Tibial artery (tissue), 4 donors: Measurements from ENCODE around the gene DENND1C.

ENCODE experiments used
- DNase-seq, 2 donors: peaks; one replicate each; pipeline ENCODE4 v3.0.0-alpha.2; 2019
- H3K27ac ChIP-seq, 2 donors: fragments of 200-600 bp; sonication (generic) in 1 of 2; 1 replicate in 1 of 2; 2 replicates in 1 of 2; pipeline ENCODE4 v1.5.1; 2018 to 2019; ENCODE audit warnings: mild to moderate bottlenecking in 1 of 2
- H3K27me3 ChIP-seq, 2 donors: fragments of 200-600 bp; sonication (generic) in 1 of 2; one replicate each; pipeline versions ENCODE4 v1.5.1 to v1.6.0; 2016 to 2019
- H3K36me3 ChIP-seq, 3 donors: fragments of 200-600 bp; sonication (generic) in 2 of 3; one replicate each; pipeline ENCODE4 v1.5.1; 2016 to 2019; ENCODE audit warnings: mild to moderate bottlenecking in 2 of 3
- H3K4me1 ChIP-seq, 4 donors: fragments of 200-600 bp; sonication (generic) in 2 of 4; 1 replicate in 3 of 4; 2 replicates in 1 of 4; pipeline ENCODE4 v1.5.1; 2016 to 2019
- H3K4me3 ChIP-seq, 2 donors: fragments of 200-600 bp; sonication (generic) in 1 of 2; 1 replicate in 1 of 2; 2 replicates in 1 of 2; pipeline ENCODE4 v1.5.1; 2018 to 2019; ENCODE audit warnings: mild to moderate bottlenecking in 2 of 2
- H3K9me3 ChIP-seq, 3 donors: fragments of 200-600 bp; sonication (generic) in 1 of 3; one replicate each; pipeline ENCODE4 v1.5.1; 2016 to 2019
- intact Hi-C: fragments of 100-400 bp; cut with DNase I; formaldehyde crosslinking; loops from one replicate; pipeline ENCODE4 v1.15.0; 2023; ENCODE audit warnings: low total_unique reads
- TF ChIP-seq, protein P1 (sequence below), 2 experiments: fragments of 200-600 bp in 1 of 2; fragments of 450-650 bp in 1 of 2; IDR thresholded peaks; one replicate each; pipeline ENCODE4 v1.5.1; 2017 to 2019; ENCODE audit warnings: antibody characterized with exemption in 2 of 2, mild to moderate bottlenecking in 1 of 2, moderate library complexity in 1 of 2

Gene DENND1C

DNA sequence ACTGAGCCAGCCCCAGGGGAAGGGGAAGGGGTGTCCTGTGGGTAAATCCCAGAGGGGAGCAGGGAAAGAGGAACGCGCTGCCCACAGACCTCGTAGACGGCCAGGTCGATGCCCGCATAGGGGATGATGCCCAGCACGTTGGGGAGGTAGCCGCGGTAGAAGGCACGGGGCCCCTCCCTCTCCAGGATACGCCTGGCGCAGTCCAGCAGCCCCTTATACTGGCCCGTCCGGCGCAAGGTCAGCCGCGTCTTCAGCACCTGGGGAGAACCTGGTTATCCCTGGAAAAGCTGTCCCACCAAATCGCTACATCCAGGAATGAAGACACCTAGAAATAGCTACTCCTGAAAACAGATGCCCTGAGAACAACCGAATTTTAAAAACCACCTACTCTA lies 29.4 kb downstream of the DENND1C start:
- H3K4me1 ChIP-seq = no peaks in the 10 kb centered on the region
- peaks cover 29 to 81% (median 55%) of the 10 kb centered on the region in 3 donors for H3K36me3 ChIP-seq
- intact Hi-C loops = no loop called here
- H3K27me3 ChIP-seq = no peaks in the 10 kb centered on the region
- TF ChIP-seq, protein P1, sequence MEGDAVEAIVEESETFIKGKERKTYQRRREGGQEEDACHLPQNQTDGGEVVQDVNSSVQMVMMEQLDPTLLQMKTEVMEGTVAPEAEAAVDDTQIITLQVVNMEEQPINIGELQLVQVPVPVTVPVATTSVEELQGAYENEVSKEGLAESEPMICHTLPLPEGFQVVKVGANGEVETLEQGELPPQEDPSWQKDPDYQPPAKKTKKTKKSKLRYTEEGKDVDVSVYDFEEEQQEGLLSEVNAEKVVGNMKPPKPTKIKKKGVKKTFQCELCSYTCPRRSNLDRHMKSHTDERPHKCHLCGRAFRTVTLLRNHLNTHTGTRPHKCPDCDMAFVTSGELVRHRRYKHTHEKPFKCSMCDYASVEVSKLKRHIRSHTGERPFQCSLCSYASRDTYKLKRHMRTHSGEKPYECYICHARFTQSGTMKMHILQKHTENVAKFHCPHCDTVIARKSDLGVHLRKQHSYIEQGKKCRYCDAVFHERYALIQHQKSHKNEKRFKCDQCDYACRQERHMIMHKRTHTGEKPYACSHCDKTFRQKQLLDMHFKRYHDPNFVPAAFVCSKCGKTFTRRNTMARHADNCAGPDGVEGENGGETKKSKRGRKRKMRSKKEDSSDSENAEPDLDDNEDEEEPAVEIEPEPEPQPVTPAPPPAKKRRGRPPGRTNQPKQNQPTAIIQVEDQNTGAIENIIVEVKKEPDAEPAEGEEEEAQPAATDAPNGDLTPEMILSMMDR (IDR thresholded peaks at IDR 0.05) = no peak
- no peak overlapping the region for H3K27ac ChIP-seq
- DNase-seq = no peak
- H3K4me3 ChIP-seq = no peak overlapping the region
- peaks cover 0 to 12% (median 11%) of the 10 kb centered on the region in 3 donors for H3K9me3 ChIP-seq

DNA sequence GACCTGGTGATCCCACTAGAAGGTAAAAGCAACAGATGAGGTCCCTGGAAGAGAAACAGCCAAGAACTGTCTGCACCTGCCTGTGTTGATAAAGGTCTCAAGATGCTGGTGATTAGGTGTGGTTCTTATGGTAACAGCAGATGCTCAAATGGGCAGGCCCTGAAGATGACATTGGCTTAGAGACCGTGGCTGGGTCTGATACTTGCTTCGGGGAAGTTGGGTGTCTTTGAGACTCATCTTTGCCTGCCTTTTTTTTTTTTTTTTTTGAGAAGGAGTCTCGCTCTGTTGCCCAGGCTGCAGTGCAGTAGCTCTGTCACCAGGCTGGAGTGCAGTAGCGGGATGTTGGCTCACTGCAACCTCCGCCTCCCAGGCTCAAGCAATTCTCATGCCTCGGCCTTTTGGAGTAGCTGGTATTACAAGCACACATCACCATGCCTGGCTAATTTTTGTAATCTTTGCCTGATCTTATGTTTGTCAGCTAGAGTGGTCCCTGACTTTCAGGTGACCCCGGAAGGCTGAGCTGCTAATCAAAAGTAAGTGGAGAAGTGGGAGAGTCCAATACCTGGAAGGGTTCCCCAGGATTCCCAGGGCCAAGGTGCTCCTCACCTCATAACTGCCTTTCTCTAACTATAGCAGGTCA lies 29.9 kb downstream of the DENND1C start:
- Histone ChIP-seq H3K4me3 (no peak overlapping the region), H3K36me3 (peaks cover 31 to 81% (median 58%) of the 10 kb centered on the region in 3 donors), H3K27me3 (no peaks in the 10 kb centered on the region), H3K9me3 (peaks cover 0 to 12% (median 11%) of the 10 kb centered on the region in 3 donors), H3K27ac (no peak overlapping the region), H3K4me1 (no peaks in the 10 kb centered on the region)
- TF ChIP-seq, protein P1 (IDR thresholded peaks at IDR 0.05) = no peak
- intact Hi-C loops = no loop called here
- DNase-seq = no peak

DNA sequence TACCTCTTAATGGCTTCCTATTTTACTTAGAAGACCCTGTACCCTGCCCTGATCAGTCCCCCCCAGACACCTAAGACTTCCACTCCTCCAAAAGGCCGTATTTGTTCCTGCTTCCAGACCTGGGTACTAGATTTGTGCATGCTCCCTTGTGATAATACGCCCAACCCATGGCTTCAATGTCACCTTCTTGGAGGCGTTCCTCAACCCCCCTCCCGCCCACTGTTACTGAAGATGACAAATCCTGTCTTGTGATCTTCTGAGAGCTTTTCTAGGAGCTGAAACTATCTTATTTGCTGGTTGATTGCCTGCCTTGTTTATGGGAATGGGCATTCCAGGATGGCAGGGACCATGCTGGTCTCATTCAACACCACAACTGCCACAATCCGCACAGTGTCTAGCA lies 31.4 kb downstream of the DENND1C start:
- H3K9me3 ChIP-seq = peaks cover 0 to 21% (median 11%) of the 10 kb centered on the region in 3 donors
- intact Hi-C loops = no loop called here
- no peaks in the 10 kb centered on the region for H3K4me1 ChIP-seq
- DNase-seq = no peak
- no peak overlapping the region for H3K4me3 ChIP-seq
- H3K27ac ChIP-seq = no peak overlapping the region
- H3K27me3 ChIP-seq = no peaks in the 10 kb centered on the region
- TF ChIP-seq, protein P1 (IDR thresholded peaks at IDR 0.05) = no peak
- H3K36me3 ChIP-seq = peaks cover 42 to 81% (median 58%) of the 10 kb centered on the region in 3 donors

DNA sequence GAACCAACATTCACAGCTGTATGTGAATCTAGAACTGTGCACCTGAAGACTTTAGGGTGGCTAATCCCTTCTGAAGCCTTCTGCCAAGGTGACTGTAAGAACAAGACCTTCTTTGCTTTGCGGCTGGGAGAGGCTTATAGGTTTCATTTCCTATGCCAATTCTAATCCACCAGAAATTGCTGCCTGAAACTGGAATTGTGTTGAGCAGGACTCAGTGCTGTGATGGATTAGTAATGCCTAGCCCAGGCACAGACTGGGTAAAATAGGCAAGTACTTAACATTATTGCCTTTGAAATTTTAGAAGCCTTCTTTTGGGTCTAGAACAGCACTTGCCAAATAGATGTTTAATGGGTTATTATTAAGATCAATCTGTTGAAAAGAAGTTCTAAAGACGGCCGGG lies 33.5 kb downstream of the DENND1C start:
- Histone ChIP-seq H3K4me1 (no peaks in the 10 kb centered on the region), H3K36me3 (peaks cover 21 to 81% (median 49%) of the 10 kb centered on the region in 3 donors), H3K4me3 (no peak overlapping the region), H3K27ac (no peak overlapping the region), H3K27me3 (no peaks in the 10 kb centered on the region), H3K9me3 (peaks cover 0 to 9% (median 0%) of the 10 kb centered on the region in 3 donors)
- intact Hi-C loops = no loop called here
- no peak for DNase-seq
- TF ChIP-seq, protein P1 (IDR thresholded peaks at IDR 0.05) = no peak

DNA sequence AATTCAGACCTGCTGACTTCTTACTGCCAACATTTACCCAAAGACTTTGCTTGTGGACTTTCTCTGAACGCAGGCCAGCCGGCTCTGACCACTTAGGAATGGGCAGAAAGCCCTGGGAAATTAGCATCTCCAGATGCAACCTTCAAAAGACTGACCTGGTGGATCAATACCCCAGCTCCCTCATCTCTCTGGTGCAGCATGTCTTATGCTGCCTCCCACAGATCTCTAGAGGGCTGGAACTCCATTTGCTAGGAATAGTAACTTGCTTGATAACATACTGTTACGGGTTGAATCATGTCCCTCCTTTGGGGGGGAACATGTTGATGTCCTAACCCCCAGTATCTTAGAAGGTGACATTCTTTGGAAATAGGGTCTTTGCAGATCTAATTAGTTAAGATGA lies 35.1 kb downstream of the DENND1C start:
- Histone ChIP-seq H3K27ac (no peak overlapping the region), H3K36me3 (peaks cover 13 to 74% (median 38%) of the 10 kb centered on the region in 3 donors), H3K4me1 (no peaks in the 10 kb centered on the region), H3K9me3 (peaks cover 0 to 9% (median 0%) of the 10 kb centered on the region in 3 donors), H3K27me3 (no peaks in the 10 kb centered on the region), H3K4me3 (no peak overlapping the region)
- intact Hi-C loops = no loop called here
- no peak for DNase-seq
- TF ChIP-seq, protein P1 (IDR thresholded peaks at IDR 0.05) = no peak
